ENCODE measurements around the gene RNF32. TPM values are rescaled to one million over a fixed set of nuclear protein-coding genes. Genes with fewer than 3 reads are reported as not detected.

RNF32 gene
- 10.7 TPM for total RNA-seq

GRCh38 chr7:156640257-156640948, at the start of gene RNF32:
Gene RNF32 (plus strand): TSS chr7:156640774. CDS start chr7:156643878, 3,104 bp downstream.

Data from camera-type eye (tissue), 1 donor.